Stimulated activated CD8-positive, alpha-beta memory T cell treated with anti-CD3 and anti-CD28 coated beads, Interleukin-2, amount 100 ng/mL, for 48 hours (primary cell): ENCODE measurements around the gene LBH.
"Not testable (repeated sequence)": the region's sequence is repeated elsewhere in the genome, so short reads cannot be mapped to it uniquely, and the experiment has no call there.

Experiments
- DNase-seq, 2 donors: peaks; one replicate each; pipeline ENCODE4 v3.0.0-alpha.2; 2020; ENCODE audit warnings: low read depth in 2 of 2

The LBH gene

DNA sequence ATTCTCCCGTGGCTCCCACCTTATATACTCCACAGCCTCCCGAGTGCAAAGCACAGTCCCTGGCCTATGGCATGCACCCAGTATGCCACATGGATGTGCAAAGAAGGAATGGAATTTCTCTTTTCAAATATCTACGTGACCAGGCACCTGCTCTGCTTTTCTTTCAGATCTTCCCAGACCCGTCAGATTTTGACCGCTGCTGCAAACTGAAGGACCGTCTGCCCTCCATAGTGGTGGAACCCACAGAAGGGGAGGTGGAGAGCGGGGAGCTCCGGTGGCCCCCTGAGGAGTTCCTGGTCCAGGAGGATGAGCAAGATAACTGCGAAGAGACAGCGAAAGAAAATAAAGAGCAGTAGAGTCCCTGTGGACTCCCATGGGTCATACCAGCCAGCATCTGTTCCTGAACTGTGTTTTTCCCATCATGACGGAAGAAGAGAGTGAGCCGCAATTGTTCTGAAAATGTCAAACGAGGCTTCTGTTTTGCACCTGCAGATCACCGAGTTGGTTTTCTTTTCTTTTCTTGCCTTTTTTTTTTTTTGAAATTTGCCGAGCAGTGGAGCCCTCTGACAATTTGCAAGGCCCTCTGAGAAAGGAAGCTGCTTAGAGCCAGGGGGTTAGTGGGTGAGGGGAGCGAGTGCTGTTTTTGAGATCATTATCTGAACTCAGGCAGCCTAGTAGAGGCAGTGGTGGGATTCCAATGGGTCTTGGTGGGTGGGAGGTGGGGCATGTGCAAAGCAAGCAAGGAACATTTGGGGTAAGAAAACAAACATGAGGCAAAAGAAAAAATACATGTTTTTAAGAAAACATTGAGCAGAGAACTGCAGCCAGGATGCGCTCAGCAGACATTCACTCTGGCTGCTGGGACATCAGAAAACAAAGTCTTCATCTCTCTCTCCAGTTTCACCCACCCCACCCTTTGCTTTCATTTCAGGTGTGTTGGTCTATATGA lies 26.2 kb downstream of the LBH start:
- DNase-seq = no peak

DNA sequence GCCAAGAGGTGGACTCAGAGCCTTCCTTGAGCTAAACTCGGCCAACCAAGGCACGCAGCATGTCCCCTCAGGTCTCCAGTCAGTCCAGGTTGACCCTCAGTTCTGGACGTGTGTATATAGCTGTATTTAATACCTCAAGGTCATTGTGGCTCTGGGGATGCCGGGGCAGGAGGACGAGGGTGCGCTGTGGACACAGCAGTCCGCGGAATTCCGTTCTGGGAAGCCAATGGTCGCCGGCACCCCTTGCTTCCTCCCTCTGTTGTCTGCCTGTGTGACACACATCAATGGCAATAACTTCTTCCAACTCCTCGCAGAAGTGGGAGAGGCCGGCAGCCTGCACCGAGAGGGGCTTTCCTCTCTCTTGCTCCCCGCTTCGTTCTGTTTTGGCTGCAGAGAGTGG lies 27.7 kb downstream of the LBH start:
- no peak for DNase-seq

DNA sequence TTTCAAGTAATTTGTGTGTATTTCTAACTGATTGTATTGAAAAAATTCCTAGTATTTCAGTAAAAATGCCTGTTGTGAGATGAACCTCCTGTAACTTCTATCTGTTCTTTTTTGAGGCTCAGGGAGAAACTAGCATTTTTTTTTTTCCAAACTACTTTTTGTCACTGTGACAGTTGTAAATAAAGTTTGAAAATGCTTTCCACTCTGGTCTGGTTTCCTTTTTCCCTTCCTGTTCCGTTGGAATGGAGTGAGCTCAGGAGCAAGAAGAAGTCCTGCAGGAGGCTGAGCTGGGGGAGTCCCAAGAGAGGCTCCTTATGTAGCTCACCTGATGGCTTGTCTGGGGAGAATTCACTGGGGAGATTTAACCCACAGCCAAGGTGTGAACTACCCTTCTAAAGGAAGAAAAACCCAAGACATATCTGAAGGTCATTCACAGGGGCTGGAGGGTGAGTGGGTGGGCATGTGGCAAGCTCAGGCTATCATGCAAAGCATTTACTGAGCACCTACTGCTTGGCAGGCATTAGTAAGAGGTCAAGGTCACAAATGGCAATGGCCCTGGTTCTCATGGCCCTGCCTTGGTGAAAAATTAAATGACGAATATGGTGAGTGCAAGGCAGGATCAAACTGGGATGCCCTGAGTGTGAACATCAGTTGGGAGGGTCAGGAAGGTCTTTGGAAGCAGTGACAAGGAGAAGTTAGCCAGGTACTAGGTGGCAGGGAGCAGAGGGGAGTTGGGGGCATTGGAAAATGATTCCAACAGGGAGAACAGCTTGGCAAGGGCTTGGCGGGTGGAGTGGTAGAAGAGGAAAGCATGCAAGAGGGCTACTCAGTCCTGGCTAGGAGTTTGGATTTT lies 28.7 kb downstream of the LBH start:
- no peak for DNase-seq

DNA sequence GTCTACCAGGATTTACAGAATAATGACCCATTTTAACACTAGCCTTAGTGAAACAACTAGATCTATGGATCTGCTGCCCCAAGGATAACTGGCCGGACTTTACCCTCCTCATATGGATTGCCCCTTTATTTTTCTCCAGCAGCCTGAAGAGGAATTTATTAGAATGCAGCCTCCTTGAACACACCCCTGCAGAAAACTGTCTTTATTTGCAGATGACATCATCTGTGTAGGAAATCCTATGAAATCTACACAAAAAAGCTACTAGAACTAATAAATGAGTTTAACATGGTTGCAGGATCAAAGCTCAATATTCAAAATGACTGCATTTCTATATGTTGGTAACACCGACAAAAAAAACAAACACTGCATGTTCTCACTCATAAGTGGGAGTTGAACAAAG lies 29.6 kb downstream of the LBH start:
- no peak for DNase-seq

DNA sequence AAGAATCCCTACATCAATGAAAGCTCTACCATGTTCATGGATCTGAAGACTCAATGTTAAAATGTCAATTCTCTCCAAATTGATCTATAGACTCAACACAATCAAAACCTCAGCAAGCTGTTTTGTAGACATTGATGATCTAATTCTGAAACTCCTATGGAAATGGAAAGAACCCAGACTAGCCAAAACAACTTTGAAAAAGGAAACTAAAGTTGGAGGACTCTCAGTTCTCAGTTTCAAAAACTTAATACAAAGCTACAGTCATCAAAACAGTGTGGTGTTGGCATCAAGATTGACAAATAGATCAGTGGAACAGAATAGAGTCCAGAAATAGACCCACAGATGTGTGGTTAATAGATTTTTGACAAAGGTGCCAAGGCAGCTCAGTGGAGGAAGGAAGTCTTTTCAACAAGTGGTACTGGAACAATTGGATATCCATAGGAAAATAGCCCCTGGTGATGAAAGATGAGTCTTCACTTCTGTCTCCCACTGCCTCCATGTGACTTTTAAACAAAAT lies 30.4 kb downstream of the LBH start:
- no peak for DNase-seq

DNA sequence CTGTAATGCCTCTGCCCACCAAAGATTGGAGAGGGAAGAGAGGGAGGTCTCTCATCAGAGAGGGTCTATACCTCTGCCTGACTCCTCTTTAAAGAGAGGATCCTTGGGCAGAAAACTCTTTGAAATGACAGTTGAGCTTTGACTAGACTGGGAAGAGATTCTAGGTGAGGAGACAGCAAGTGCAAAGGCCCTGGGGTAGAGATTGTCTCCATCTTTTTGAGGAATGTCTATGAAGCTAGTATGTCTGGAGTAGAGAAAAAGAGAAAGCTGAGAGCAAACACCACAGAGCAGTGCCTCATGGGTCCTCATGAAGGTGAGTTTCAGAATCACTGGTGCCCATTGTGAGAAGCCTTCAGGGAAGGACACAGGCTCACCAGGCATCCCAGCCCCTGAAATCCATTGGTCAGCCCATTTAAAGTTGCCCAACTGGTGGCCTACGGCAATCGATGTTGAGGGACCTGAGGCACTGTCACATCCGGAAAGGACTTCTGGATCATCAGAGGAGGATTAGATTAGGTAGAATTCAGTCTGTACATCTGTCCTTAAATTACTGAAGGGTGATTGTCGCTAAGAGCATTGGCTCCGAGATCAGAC lies 31.5 kb downstream of the LBH start:
- DNase-seq = no peak

DNA sequence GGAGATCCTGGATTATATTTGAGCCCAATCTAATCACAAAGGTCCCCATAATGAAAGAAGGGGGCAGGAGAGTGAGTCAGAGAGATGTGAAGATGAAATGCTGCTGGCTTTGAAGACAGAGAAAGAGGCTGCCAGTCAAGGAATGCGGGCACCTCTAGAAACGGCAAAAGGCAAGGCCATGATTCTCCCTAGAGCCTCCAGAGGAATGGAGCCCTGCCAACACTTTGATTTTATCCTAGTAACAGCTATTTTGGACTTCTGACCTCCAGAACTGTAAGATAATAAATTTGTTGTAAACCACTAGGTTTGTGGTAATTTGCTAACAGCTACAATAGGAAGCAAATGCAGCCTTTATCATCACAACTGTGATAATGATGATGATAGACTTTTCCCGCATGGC lies 32.9 kb downstream of the LBH start:
- no peak for DNase-seq

DNA sequence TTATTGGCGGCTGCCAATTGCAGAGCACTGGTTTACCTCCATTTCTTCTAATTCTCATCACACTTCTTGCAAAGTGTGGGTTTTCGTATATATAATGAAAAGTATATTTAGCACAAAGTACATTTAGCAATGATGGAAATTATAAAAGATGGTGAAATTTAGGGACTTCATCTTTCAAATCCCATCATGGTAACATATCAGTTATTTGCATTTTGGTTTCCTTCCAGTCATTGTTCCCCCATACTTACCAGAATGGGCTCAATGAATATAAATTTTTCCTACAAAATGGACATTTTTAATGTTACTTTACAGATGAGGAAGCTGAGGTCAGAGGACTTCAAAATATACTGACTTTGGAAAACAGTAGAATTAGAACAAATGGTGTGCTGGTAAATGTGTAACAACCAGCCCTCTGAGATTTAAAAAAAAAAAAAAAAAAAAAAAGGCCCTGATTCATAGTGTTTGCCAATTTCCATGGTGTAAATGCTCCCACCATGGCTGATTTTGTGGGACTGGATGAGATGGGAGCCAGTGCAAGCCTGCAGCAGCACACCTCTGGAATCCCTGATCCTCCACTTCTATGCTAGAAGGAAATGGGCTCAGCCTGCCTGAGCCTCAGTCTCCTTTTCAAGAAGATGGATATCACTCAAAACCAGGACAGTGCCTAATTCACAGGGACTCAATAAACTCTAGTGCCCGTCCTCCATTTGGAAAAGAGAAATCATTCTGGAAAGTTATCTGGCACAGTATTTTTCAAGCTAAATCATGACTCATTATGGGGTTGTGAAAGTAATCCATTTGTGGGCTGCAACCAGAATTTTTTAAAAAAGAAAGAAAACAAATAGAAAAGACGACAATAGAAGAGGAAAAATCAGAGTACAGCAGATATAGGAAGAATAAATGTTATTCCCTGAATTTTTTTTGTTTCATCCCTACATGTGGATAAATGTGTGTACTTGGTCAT lies 34.0 kb downstream of the LBH start:
- no peak for DNase-seq

DNA sequence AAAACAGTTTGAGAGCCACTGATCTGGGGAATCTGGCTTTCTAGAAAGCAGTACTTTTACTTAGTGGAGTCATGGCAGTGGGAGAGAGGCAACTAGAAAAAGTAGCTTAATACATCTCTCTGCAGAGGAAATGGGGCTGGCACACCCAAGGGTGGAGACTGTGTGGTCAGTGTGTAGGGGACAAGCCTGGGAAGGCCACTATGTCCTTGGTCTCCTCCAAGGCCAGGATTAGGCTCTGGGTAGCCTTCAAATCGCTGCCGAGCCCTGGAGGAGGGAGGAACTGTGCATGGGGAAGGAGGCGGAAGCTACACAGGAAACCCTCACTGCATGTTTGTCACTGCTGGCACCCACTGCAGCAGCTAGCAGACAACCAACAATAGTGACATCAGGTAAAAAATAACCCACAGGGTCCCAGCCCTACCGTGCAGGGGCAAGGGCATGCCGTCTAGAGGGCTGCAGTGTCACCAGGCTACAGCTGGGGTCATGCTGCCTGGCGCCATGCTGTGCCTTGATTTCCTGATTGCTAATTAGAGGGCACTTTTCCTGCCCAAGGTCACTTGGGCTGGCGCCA lies 34.8 kb downstream of the LBH start:
- no peak for DNase-seq

DNA sequence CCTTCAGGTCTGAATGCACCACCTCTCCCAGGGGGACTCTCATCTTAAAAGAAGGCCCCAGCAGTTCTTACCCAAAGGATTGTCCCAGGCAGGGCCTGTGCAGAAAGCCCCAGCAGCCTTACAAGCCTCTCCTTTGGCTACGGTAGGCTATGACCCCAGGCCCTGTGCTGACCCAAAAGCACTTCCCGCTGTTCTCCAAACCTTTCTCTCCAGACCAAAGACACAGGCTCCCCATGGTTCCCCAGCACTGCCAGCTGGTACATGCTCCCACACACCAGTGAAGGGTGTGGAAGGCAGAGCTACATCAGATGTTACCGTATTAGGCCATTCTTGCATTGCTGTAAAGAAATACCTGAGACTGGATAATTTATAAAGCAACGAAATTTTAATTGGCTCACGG lies 35.4 kb downstream of the LBH start:
- no peak for DNase-seq

DNA sequence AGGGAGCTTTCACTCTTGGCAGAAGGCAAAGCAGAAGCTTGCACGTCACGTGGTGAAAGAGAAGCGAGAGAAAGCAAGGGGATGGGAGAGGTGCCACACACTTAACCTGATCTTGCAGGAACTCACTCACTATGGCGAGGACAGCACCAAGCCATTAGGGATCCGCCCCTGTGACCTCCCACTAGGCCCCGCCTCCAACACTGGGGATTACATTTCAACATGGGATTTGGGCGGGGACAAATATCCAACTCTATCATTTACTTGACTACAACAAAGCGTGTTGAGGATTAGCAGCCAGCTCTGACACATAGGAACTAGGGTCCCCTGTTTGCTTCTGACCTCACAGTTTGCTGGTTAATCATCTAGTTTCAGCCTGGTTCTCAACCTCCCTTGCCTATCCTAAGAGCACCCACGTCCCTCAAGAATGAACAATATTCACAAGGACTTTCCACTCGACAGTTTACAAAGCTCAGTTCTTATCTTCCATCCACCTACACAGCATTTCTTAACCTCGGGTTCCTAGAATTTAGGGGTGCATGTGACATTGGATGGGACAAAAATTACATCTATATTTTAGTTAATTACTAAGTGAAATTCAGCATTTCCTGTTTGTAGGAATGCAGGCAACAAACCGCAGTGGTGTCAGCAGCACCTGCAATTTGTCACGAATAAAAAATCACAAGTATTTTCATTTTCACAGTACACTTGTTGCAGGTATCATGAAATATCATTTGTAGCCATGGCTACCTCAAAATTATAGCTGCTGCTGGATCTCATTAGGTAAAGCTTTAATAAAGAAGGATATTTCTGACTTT lies 36.0 kb downstream of the LBH start:
- peak; percentile 38 to 47 for DNase-seq

DNA sequence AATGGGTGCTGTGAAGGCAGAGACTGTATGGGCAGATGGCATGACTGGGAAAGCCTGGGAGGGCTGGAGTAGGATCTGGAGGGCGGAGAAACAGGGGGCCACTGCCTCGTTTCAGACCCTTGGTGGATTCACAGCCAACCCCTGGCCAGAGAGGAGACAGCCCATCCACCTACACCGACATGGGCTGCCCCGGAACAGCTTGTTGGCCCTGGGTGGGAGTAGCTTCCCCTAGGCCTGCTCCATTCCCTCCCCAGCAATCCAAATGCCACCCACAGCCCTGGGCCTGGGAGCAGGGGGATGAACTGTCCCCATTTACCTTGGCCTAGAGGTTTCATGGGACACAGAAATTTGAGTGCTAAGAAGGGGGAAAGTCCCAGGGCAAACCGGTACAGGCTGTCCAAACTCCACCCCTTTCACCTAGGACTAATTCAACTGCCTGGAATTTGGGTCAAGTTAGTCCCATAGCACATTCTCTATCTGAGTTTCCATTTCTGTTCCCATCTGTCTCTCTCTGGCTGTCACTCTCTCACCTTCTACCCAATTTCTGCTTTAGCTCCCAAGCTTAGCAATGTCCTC lies 37.0 kb downstream of the LBH start:
- no peak for DNase-seq

DNA sequence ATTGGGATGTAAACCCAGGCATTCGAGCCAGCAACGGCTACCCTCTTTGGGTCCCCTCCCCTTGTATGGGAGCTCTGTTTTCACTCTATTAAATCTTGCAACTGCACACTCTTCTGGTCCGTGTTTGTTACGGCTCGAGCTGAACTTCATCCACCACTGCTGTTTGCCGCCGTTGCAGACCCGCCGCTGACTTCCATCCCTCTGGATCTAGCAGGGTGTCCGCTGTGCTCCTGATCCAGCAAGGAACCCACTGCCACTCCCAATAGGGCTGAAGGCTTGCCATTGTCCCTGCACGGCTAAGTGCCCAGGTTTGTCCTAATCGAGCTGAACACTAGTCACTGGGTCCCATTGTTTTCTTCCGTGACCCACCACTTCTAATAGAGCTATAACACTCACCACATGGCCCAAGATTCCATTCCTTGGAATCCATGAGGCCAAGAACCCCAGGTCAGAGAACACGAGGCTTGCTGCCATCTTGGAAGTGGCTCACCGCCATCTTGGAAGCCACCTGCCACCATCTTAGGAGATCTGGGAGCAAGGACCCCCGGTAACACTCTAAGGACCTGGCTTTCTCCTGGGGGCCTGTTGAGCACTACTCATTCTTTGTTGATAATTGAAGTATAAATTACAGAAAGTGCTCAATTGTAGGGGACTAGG lies 37.9 kb downstream of the LBH start:
- not testable (repeated sequence) for DNase-seq

DNA sequence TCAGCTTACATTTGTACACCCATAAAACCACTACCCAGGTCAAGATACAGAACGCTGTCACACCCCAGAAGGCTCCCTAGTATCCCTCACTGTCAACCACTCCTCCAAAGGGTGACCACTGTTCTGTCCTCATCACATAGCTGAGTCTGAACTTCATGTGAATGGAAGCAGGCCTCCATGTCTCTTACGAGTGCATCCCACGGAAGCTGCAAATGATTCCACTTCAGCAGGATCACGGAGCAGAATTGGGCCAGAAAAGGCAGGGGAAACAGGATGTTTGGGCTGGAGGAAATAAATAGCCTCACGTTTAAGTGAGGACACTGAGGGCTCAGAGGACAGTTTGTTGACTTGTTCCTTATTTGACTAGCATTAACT lies 38.4 kb downstream of the LBH start:
- DNase-seq = no peak

DNA sequence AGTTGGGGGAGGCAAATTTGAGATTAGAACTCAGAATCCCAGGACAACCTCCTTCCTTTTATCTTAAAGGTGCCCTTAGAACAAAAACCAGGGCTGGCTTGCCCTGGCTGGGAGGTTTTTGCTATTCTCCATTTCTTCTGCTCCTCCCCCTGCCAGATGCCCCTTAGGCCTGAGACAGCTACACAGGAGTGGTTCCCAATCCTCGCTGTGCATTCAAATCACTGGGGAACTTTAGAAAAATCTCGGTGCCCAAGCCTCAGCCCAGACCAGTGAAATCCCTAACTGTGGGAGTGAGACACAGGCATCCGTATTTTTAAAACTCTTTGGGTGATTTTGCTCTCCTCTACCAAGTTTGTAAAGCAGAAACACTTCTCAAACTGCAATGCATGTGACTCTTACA lies 38.8 kb downstream of the LBH start:
- DNase-seq = no peak

DNA sequence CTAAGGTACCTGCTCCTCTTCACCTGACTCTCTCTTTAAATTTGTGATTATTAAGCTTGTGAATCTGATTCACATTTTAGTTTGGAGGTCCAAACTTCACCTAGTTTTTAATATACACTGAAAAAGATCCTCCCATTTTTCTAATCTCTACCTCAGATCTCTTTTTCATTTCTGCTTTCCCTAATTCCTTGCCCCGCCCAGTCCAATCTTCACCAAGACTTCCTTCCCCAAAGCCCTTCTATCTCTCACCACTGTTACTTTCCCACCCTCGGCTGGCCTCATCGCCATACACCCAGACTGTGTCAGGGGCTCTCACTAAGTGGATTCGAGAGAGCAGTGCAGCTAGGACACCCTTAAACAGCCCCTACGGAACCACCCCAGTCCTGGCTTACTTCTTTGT lies 40.0 kb downstream of the LBH start:
- no peak for DNase-seq

DNA sequence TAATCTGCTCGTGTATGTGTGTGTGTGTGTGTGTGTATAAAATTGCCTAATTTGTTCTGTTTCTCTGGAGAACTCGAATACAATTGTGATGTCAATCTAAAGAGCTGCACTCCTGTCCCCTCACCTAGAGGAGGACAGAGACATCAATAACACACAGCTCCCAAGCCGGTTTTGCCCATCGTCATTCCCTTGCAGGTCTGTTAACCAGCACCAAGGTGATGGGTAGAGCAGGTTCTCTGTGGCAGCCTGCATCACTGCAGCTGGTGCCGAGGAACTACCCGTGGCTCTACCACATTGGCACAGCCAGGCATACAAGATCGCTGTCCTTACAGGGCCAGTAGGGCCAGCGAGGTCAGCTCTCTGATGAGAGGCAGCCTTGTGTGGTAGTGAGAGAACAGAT lies 41.0 kb downstream of the LBH start:
- no peak for DNase-seq

DNA sequence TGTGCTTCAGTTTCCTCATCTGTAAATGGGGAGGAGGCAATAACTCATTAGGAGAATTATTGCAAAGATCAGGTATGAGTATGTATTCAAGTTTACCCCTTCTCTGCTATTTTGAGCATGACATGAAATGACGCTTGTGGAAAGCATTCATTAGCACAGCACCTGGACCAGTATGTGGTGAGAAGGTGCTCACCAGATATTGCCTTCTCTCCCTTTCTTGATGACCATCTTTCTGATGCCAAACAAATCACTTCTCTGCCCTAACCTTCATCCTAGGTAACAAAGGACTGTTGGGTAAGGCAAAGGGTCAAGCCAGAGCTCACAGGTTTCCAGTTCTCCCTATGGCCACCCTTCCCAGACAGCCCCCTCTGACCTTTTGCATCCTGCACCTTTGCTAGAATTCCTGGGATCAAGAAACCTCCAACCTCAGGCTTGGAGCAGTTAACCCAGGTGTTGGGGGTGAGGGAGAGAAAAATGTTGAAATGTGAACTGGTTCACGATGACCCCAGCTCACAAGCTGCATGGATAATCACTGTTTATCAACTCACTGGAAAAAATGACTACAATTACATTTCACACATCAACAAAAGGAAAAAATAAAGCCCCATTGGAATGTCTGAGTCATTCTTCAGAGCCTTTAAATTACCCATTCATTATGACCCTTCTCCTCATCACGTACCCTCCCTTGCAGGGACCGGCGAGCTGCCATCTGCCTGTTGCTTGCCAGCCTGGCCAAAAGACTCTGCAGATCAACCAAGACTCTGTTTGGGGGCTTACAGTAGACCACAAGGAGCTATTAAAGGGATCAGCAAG lies 41.6 kb downstream of the LBH start:
- DNase-seq = no peak
